GM18861 (cell line): ENCODE data around the gene LANCL3.
"Not testable (repeated sequence)": the region's sequence is repeated elsewhere in the genome, so short reads cannot be mapped to it uniquely, and the experiment has no call there.

Experiments used
- ATAC-seq: cut with Tn5 transposase; IDR thresholded peaks from one replicate; pipeline ENCODE4 v1.9.1; 2021; ENCODE audit not compliant: unreplicated experiment

Gene LANCL3

DNA sequence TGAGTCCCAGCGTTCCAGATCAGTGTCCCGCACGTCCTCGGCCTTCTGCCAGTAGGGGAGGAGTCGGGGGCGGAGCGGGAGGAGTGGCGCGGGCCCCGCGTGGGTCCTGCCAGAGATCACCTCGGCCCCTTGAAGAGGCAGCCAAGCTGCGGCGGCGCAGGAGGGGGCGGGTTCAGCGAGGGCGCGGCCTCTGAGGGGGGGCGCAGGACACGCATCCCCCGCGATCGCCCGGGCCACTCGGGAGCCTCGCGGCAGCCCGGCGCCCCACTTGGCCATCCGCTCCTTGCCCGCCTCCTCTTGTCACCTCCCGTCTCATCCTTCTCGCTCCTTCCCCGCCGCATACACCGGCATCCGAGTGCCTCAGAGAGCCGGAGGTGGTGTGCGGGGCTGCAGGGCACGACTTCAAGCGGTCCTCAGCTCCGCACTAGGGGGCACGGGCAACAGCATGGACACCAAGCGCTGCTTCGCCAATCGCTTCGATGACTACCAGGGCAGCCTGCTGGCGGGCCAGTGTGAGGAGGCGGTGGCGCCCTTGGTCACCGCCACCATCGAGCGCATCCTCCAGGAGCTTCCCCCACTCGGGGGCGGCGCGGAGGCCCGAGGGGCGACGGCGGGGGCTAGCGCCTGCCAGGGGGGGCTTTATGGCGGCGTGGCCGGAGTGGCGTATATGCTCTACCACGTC is at the start of gene LANCL3:
Gene LANCL3, plus strand, starts transcription at position 236 of the 682 bp plus-strand sequence. Its CDS starts 210 bp downstream, at position 446.
- not testable (repeated sequence) for ATAC-seq

DNA sequence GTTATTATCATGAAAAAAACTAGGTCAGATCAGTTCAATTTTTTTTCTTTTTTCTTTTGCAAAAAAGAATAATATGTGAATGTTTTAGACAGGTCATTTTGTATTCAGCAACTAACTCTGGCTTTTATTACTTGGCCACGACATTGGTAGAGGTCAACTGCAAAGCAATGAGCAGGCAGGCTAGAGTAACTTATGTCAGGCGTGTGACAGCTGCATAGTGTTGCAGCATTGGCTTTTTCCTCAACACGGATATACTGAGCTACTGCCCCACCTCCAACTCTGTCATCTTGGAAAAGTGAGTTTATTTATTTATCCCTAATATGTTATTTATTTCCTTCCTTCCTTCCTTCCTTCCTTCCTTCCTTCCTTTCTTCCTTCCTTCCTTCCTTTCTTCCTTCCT is 47.8 kb upstream of the LANCL3 start:
- ATAC-seq: not testable (repeated sequence)

DNA sequence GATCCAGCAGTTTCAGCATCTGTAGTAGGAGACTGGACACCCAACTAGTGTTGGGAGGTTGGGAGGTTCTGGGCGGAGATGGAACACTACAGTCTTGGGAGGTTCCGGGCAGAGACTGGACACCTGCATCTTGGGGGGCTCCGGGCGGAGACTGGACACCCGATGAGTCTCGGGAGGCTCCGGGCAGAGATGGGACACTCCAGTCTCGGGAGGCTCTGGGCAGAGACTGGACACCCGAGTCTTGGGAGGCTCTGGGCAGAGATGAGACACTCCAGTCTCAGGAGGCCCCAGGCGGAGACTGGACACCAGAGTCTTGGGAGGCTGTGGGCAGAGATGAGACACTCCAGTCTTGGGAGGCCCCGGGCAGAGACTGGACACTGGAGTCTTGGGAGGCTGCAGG is 29.5 kb upstream of the LANCL3 start:
- ATAC-seq: no peak

DNA sequence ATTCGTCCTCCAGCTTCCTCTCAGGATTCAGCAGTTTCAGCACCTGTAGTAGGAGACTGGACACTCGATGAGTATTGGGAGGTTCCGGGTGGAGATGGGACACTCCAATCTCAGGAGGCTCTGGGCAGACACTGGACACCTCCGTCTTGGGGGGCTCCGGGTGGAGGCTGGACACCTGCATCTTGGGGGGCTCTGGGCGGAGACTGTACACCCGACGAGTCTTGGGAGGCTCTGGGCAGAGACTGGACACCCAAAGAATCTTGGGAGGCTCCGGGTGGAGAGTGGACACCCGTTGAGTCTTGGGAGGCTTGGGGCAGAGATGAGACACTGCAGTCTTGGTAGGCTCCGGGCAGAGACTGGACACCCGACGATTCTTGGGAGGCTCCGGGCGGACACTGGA is 28.7 kb upstream of the LANCL3 start:
- ATAC-seq: no peak

DNA sequence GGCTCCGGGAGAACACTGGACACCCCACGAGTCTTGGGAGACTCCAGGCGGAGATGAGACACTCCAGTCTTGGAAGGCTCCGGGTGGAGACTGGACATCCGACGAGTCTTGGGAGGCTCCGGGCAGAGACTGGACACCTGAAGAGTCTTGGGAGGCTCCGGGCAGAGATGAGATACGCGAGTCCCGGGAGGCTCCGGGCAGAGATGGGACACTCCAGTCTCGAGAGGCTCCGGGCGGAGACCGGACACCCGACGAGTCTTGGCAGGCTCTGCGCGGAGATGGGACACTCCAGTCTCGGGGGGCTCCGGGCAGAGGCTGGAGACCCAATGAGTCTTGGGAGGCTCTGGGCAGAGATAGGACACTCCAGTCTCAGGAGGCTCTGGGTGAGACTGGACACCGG is 28.1 kb upstream of the LANCL3 start:
- ATAC-seq: no peak

DNA sequence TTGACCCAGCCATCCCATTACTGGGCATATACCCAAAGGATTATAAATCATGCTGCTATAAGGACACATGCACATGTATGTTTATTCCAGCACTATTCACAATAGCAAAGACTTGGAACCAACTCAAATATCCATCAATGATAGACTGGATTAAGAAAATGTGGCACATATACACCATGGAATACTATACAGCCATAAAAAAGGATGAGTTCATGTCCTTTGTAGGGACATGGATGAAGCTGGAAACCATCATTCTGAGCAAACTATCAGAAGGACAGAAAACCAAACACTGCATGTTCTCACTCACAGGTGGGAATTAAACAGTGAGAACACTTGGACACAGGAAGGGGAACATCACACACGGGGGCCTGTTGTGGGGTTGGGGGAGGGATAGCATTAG is 26.9 kb upstream of the LANCL3 start:
- ATAC-seq: not testable (repeated sequence)

DNA sequence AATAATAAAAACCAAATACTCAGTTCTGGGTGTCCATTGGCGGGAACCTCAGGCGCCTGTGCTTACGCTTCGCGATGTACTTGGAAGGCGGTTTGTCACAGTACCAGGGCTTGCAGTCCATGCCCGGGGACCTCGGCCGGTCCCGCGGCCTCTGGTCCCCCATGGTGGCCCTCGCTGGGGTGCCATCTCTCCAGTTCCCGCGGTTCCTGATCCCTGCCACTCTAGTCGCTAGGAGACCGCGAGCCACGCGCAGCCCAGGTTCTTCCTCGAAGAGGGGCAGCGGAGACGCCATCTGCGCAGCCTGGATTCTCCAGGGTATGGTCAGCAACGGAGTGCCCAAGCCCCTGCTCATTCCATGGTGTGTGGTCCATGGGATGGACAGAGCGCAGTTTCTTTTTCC is 26.4 kb upstream of the LANCL3 start:
- ATAC-seq: no peak

DNA sequence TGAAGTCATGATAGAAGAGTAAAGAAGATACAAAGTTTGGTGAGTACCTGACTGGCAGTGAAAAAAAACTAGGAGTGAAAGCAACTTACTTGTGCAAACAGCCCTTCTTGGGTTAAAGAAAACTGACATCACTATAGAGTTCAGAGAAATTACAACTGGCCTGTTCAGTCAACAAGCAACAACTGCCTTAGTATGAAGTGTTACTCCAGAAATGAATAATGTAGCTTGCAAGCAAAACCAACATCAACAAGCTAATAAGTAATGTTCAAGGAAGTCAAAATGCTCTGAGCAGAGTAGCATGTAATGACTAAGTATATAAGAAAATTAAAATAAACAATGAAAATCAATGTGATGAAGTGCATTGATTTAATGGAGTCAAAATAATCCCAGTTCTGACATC is 21.8 kb upstream of the LANCL3 start:
- not testable (repeated sequence) for ATAC-seq

DNA sequence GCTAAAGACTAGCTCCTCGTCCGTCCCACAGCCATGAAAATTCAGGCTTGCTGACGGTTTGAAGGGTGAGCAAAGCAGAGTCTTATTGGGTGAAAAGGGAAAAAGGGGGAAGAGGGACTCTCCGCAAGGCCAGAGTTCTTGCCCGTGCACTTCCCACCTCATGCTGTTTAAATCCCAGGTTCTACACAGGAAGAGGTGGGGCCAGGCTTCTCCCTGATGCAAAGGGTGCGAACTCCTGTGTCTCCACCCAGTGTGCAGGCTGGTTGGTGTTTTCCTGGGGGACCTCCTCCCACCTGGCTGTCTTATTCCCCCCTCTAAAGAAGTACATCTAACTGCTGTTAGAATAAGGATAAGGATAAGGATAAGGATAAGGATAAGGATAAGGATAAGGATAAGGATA is 18.0 kb upstream of the LANCL3 start:
- ATAC-seq: no peak

DNA sequence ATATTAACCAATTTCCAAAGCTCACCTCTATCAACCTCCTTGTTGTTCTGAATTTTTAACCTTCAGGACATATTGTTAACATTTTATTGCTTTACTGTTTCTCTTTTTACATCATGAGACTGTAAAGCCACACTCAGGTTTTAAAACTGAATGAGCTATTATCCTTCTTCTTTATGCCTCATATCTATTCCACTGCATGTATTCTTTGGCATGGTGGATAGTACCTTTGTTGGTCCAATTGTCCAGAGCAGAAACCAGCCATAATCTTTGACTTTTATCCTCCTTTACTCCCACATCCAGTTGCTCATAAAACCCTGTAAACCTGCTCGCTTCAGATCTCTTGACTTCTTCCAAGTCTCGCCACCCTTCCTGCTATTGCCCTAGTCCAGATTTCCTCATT is 6.2 kb upstream of the LANCL3 start:
- ATAC-seq: not testable (repeated sequence)

DNA sequence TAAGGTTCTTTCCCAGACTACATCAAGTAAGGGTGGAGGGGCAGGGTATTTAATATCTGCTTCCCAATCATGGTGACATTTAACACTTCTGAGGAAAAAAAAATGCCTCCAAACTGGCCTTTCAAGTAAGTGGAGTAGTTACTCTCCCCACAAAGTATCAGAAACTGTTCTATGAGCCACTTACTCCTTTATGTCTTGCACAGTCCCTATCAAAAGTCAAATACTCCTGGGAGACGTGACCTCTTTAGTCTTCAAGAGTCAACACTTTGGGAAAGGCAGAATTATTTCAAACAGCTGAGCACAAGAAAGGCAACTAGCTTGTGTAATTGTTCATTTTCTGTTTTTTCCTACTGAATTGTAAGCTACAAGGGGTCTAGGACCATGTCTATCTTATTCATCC is 1.1 kb upstream of the LANCL3 start:
- ATAC-seq: not testable (repeated sequence)

DNA sequence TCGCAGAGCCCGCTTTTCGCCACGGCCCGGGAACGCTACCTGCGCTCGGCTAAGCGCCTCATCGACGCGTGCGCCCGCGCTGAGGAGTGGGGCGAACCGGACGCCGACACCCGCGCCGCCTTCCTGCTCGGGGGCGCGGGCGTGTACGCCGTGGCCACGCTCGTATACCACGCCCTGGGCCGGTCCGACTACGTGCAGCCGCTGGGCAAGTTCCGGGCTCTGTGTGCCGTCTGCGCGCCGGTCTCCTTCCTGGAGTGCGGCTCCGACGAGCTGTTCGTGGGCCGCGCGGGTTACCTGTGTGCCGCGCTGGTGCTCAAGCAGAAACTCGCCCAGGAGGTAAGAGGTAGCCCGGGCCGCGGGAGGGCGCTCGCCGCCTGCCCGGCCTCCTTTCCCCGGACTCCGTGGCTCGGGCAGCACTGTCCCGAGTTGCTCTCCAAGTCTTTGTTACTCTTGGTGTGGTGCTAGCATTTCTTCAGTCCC is 687 bp downstream of the LANCL3 start:
- ATAC-seq: not testable (repeated sequence)

DNA sequence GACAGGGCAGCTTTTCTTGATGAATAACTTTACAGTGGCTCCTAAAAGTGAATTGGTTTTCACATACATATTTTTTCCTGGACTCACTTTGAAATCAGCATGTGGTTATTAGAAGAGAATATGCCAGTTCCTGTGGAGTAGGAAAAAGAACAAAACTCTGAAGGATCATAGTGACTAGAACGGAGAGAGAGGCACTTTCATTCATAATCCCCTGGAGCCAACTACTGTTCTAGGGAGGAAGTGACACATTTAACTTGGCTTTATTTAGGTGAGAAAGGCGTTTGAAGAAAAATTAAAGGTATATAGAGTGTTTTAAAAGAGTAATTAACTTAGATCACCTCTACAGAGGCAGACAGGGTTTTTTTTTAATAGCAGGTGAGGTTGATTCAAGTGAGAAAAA is 1.7 kb downstream of the LANCL3 start:
- not testable (repeated sequence) for ATAC-seq

DNA sequence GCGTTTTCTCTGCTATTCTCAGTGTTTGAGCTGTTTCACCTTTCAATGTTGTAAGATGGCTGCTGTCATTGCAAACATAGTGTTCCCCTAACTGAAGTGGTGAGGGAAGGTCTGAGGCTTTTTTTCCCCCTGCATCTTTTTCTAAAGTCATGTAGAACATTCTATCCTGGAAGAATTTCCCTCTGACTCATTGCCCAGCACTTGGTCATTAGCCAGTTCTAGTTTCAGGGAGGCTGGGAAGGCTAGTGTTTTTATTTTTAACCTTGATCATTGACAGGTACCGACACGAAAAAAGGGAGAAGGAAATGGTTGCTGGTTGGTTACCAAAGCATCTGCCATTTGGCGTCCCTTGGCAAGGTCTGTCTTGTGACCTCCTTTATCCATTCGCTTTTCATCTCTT is 6.6 kb downstream of the LANCL3 start:
- no peak for ATAC-seq

DNA sequence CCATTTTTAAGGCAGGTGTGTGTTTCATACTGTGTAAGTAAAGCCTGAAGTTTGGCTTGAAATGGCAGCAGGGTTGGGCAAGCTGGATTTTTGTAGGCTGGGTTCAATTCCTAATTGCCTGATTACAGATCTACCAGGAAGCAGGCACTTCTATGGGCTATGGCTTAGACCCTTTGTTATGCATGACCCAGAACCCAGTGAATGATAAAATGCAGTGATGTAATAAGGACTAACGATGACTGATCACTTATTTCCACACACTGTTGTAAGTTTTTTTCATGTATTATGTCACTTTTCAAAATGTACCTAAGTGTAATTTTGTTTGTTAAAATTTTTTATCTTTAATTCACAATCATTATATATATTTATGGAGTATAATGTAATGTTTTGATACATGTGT is 8.6 kb downstream of the LANCL3 start:
- no peak for ATAC-seq

DNA sequence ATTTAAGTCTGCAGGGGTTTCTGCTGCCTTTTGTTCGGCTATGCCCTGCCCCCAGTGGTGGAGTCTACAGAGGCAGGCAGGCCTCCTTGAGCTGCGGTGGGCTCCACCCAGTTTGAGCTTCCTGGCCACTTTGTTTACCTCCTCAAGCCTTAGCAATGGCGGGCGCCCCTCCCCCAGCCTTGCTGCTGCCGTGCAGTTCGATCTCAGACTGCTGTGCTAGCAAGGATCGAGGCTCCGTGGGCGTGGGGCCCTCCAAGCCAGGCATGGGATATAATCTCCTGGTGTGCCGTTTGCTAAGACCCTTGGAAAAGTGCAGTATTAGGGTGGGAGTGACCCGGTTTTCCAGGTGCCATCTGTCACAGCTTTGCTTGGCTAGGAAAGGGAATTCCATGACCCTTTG is 15.9 kb downstream of the LANCL3 start:
- not testable (repeated sequence) for ATAC-seq

DNA sequence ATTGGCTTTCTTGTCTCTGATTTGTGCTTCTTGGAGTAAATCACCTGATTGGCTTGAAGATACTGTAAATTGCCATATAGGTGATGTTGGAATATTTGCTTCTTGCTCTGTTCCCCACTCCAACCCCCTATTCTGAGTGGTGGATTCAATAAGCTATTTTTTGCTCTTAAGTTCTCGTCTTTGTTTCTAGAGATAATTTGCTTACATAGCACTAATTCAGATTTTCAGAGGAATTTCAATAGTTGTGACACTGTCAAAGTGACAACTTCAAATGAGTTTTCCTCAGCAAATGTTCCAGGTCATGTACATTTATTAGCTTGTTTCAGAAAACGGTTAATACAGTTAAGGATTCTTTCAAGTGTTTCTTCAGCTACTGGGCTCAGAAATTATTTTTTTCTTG is 18.6 kb downstream of the LANCL3 start:
- no peak for ATAC-seq

DNA sequence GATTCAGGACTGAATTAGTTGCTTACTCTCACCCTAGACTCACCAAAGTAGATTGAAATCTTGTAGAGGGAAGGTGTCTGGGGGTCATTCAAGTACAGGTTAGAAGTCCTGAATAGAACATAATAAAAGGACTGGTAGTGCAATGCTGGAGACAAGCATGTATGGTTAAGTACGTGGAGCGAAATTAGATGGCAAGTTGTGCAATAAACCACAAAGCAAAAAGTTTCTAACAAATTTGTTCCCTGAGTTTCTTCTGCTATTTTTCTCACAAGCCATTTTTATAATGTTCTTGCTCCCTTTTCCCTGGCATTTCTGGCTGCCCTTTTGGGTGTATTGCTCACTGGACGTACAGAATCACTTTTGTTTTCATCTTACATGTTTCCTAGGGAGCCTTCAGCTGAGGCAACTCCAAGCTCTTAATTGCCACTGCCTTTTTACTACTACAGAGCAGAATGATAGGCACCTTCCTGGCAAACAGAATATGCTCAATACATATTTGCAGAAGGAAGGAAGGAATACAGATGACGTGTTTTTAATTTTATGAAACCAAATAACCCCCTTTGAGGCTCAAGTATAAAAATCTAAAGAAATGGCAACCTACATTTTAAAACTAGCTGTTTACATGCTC is 23.4 kb downstream of the LANCL3 start:
- no peak for ATAC-seq

DNA sequence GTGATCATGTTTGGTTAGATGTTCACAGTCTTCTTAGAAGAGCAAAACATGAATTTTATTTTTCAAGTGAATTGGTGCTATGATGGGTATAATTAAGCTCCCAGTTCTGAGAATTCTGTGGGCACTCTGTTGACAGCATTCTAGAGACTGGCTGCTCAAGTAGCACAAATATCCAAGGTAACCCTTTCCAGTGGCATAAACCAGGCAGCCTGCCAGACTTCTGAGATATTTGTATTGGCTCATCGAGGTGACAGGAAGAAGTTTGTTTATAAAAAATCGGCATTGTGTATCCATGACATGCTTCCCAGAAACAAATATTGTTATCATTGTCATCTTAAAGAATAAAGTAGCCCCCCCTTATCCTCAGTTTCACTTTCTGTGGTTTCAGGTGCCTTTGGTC is 28.3 kb downstream of the LANCL3 start:
- no peak for ATAC-seq

DNA sequence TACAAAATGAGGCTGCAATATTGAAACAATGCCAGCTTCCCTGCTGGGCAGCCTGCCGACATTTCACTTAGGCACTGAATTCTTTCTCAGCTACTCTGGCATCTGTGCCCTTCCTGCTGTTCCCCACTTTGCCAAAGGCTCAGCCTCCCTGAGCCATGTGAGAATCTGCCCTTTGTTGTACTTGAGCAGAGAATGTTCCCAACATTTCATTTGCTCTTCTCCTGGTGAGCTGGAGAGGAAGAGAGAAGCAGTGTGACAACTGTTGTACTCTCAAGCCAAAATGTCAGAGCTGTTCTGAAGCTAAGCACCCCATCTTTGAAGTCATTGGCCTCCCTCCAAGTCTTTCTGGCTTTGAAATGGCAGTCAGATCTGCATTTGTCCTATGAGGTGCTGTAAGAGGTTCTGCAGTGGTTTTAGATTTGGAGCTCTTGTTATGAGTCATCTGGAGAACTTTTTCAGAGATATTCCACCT is 32.5 kb downstream of the LANCL3 start:
- no peak for ATAC-seq

DNA sequence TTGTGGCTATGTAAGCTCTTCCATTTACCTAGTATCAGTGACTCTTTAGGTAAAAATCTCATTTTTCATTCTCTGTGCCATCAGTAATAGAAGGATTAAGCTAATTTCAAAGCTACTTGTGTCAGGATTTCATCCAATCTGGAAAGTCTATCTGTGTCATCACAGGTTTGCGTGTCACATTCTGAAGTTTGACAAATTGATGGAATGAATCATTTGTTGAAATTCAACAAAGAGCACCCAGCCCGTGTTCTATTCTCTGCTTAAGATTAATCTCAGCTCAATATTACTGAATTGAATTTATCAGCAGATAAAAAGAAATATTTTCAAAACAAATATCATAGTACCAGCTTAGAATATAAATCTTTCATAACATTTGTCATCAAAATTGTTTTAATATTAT is 35.8 kb downstream of the LANCL3 start:
- no peak for ATAC-seq

DNA sequence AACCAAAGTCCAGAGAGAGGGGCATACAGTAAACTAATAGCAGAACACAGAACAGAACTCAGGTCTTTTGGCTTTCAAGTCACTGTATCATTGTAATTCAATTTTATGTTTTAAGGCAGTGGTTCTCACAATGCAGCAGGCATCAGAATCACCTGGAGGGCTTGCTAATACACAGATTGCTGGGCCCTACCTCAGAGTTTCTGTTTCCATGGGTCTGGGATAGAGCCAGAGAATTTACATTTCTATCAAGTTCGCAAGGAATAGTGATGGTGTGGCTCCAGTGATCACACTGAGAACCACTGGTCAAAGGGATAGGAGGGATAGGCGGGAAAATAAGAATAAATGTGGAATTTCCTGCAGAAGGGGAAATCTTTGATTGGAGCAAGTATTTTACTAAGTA is 36.7 kb downstream of the LANCL3 start:
- no peak for ATAC-seq

DNA sequence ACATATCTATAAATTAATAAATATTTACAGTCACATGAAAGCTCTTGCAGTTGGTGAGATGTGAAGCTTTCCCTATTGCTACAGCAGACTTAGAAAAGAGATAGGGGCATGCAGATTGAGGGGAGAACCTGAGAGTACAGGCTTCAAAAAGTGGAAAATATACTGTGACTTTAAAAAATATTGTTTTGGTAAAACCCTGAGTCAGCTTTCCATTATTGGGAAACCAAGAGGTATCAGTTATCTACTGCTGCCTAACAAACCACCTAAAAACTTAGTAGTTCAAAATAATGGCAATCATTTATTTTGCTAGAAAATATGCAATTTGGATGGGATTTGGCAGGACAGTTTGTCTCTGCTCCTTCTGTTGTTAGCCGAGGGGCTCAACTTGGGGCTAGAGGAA is 38.3 kb downstream of the LANCL3 start:
- no peak for ATAC-seq
